Metanephros (tissue), 1 donor: ENCODE results near the gene ZNF443. TPM values are rescaled to one million over a fixed set of nuclear protein-coding genes. Genes with fewer than 3 reads are reported as not detected.

ENCODE experiments used
- total RNA-seq: library from RNA; depleted of rRNA; stranded (reverse); fragments of >200 nt; gene quantifications from one replicate; pipeline ENCODE4 v1.2.3, GENCODE V29; 2014

Gene ZNF443
- total RNA-seq = 8.6 TPM

DNA sequence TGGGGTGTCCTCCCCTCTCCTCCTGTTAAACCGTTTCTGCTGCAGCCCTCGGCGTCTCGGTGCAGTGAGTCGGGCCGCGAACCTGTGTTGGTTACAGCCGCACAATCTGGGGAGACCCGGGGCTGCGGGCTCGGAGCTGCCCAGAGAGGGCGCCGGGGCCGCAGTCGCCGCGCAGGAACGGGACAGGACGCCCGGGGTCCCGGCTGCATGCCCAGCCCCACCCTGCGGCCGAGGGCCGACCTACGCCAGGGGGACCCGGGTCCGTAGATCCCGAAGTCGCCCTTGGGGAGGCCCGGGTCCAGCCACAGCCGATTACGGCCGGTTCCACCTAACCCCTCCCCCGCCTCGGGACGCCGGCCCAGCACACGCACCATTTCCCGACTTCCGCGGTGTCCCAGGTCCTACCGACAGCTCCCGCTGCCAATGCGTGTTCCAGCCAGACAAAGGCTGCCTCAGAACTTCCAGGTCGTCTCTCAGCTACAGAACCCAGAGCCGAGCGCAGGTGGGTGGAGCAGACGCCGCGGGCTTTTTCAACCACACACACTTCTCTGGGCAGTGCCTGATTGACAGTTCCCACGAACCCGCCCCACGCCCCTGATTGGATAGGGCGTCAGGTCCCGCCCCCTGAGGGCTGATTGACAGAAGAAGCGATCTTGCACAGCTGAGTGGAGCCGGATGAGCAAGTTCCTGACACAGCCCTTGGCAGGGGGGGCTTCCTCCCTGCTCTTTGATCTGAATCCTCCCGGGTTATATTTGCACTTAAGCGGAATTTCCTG is at the start of gene ZNF443:
TSS of gene ZNF443 (minus strand) at position 481 of the 776 bp plus-strand sequence. CDS start at position 374, 107 bp downstream.

GRCh38 chr19:12484371-12485051 is 43.7 kb upstream of the ZNF443 start, which contains the start of gene ZNF709:
TSS of gene ZNF709 (minus strand) at chr19:12484816. CDS start at chr19:12484657, 159 bp downstream.

DNA sequence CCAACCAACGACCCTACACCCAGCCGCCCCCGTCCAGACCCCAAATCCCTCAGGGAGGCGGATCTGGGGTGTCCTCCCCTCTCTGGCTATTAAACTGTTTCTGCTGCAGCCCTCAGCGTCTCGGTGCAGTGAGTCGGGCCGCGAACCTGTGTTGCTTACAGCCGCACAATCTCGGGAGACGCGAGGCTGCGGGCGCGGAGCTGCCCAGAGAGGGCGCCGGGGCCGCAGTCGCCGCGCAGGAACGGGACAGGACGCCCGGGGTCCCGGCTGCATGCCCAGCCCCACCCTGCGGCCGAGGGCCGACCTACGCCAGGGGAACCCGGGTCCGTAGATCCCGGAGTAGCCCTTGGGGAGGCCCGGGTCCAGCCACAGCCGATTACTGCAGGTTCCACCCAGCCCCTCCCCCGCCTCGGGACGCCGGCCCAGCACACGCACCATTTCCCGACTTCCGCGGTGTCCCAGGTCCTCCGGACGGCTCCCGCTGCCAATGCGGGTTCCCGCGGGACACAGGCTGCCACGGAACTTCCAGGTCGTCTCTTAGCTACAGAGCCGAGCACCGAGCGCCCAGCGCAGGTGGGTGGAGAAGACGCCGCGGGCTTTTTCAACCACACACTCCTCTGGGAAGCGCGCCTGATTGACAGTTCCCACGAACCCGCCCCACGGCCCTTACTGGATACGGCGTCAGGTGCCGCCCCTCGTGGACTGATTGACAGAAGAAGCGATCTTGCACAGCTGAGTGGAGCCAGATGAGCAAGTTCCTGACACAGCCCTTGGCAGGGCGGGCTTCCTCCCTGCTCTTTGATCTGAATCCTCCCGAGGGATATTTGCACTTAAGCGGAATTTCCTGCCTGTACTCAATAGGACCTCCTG is 40.0 kb downstream of the ZNF443 start, which contains the start of gene ZNF799:
TSS of gene ZNF799 (minus strand) at position 639 of the 870 bp plus-strand sequence. CDS start at position 438, 201 bp downstream.

Other genes with a start within 250 kb of the ZNF443 start
- gene ZNF44, start 146.1 kb downstream of the ZNF443 start, total RNA-seq = 27.0 TPM
- gene ZNF563, start 107.4 kb downstream of the ZNF443 start, total RNA-seq = 5.3 TPM
- gene ZNF442, start 75.3 kb downstream of the ZNF443 start, total RNA-seq = 8.1 TPM
- 6.0 TPM for gene ZNF799, start 39.8 kb downstream of the ZNF443 start, total RNA-seq
- gene ZNF709, start 43.8 kb upstream of the ZNF443 start, total RNA-seq = 13.7 TPM
- 24.9 TPM for gene ZNF564, start 110.5 kb upstream of the ZNF443 start, total RNA-seq
- gene ZNF490, start 169.8 kb upstream of the ZNF443 start, total RNA-seq = 11.2 TPM
- gene ZNF791, start 169.9 kb upstream of the ZNF443 start, total RNA-seq = 21.5 TPM
- 52.4 TPM for gene MAN2B1, start 225.7 kb upstream of the ZNF443 start, total RNA-seq
- 12.7 TPM for gene WDR83, start 225.8 kb upstream of the ZNF443 start, total RNA-seq
- 85.2 TPM for gene DHPS, start 240.9 kb upstream of the ZNF443 start, total RNA-seq
- not detected for gene GNG14, start 247.0 kb upstream of the ZNF443 start, total RNA-seq